Astrocyte (in vitro differentiated cells and primary cell): Measurements from ENCODE around the gene TRMT61A. TPM values are rescaled to one million over a fixed set of nuclear protein-coding genes. Genes with fewer than 3 reads are reported as not detected.

ENCODE experiments used
- DNase-seq: peaks from one replicate; pipeline ENCODE4 v3.0.0-alpha.2; 2010; ENCODE audit warnings: low read depth
- FAIRE-seq: peaks from 2 replicates; lab custom pipeline; 2011; peaks lifted over from hg19 to GRCh38; lab: Jason Lieb, UNC
- H2AFZ ChIP-seq: 2 replicates; pipeline ENCODE4 v1.6.0; 2012; ENCODE audit warnings: low read depth, low read length, inconsistent platforms
- H3K27ac ChIP-seq: 2 replicates; pipeline ENCODE4 v1.5.1; 2011; ENCODE audit warnings: low read depth, low read length, inconsistent platforms
- H3K27me3 ChIP-seq: 2 replicates; pipeline ENCODE4 v1.6.0; 2011; ENCODE audit warnings: low read length, inconsistent platforms; ENCODE audit not compliant: insufficient read depth
- H3K36me3 ChIP-seq: 2 replicates; pipeline ENCODE4 v1.5.1; 2011; ENCODE audit warnings: low read length, inconsistent platforms; ENCODE audit not compliant: insufficient read depth
- H3K4me1 ChIP-seq: 2 replicates; pipeline ENCODE4 v1.5.1; 2011; ENCODE audit warnings: low read length, inconsistent platforms; ENCODE audit not compliant: insufficient read depth
- H3K4me2 ChIP-seq: 2 replicates; pipeline ENCODE4 v1.6.0; 2012; ENCODE audit warnings: low read length, inconsistent platforms
- H3K4me3 ChIP-seq: 2 replicates; pipeline ENCODE4 v1.5.1; 2011; ENCODE audit warnings: low read depth, mild to moderate bottlenecking, low read length, inconsistent platforms; ENCODE audit not compliant: insufficient read depth
- H3K79me2 ChIP-seq: 2 replicates; pipeline ENCODE4 v1.6.0; 2012; ENCODE audit warnings: mild to moderate bottlenecking, low read length, inconsistent platforms; ENCODE audit not compliant: insufficient read depth
- H3K9ac ChIP-seq: 2 replicates; pipeline ENCODE4 v1.6.0; 2012; ENCODE audit warnings: mild to moderate bottlenecking, low read length, inconsistent platforms
- H3K9me3 ChIP-seq: 2 replicates; pipeline ENCODE4 v1.5.1; 2012; ENCODE audit warnings: low read depth, mild to moderate bottlenecking, low read length, inconsistent platforms; ENCODE audit not compliant: insufficient read depth
- H4K20me1 ChIP-seq: 2 replicates; pipeline ENCODE4 v1.6.0; 2012; ENCODE audit warnings: low read length, inconsistent platforms; ENCODE audit not compliant: insufficient read depth
- H3K27ac Mint-ChIP-seq: one replicate; pipeline ENCODE4 v1.8.0; 2021; ENCODE audit warnings: mild to moderate bottlenecking, mixed read lengths; ENCODE audit not compliant: unreplicated experiment
- H3K27me3 Mint-ChIP-seq: one replicate; pipeline ENCODE4 v1.8.0; 2021; ENCODE audit warnings: low read depth, mixed read lengths; ENCODE audit not compliant: unreplicated experiment
- H3K36me3 Mint-ChIP-seq: one replicate; pipeline ENCODE4 v1.8.0; 2021; ENCODE audit warnings: low read depth, mixed read lengths; ENCODE audit not compliant: unreplicated experiment
- H3K4me1 Mint-ChIP-seq: one replicate; pipeline ENCODE4 v1.8.0; 2021; ENCODE audit warnings: low read depth, mixed read lengths; ENCODE audit not compliant: unreplicated experiment
- H3K4me3 Mint-ChIP-seq: one replicate; pipeline ENCODE4 v1.8.0; 2021; ENCODE audit warnings: mild to moderate bottlenecking, moderate library complexity, mixed read lengths; ENCODE audit not compliant: unreplicated experiment
- H3K9me3 Mint-ChIP-seq: one replicate; pipeline ENCODE4 v1.8.0; 2021; ENCODE audit warnings: mild to moderate bottlenecking, mixed read lengths; ENCODE audit not compliant: unreplicated experiment
- EZH2 ChIP-seq: IDR thresholded peaks from 2 replicates; pipeline ENCODE4 v1.6.1; 2012; ENCODE audit warnings: mild to moderate bottlenecking, low read length, inconsistent platforms; ENCODE audit not compliant: insufficient read depth
- total RNA-seq: library from RNA; stranded (reverse); gene quantifications from 2 replicates; pipeline ENCODE4 v1.2.1, GENCODE V29; 2021
- TF ChIP-seq, protein P1 (sequence below): IDR thresholded peaks from 2 replicates; pipeline ENCODE4 v1.5.1; 2011; ENCODE audit warnings: low read depth, mild to moderate bottlenecking, inconsistent platforms, low read length, moderate library complexity; ENCODE audit not compliant: insufficient read depth

TRMT61A gene
- total RNA-seq, 1 donor from 2014 or later, result 12.4 TPM

DNA sequence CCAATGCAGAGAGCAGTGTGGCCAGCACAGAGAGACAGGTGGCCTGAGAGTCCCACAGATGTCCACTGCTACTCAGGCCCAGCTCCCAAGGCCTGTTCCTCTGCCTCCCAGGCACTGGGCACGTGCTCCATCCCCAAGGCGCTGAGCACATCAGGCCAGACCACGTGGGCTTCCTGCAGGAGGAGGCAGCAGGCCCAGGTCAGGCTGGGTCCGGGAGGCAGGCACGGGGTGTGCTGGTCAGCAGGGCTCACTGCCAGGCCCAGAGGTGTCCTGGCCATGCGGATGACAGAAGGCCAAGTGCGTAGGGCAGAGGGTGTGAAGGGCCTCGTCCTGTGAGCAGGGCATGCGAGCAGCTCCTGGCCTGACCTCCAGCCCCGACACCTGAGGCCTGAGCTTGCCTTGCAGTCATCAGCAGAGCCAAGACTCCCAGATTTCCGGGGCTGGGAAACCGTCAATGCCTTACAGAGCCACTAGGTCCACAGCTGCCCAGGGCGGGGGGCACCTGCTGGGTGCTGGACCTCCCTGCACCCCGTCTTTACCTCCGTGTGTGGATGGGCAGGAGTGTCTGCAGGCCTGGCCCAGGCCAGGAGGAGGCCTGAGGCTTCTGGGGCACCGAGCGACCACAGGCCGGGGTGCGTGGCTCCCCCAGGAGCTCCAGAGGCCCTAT lies 14.9 kb downstream of the TRMT61A start:
- Histone ChIP-seq H3K4me2 (no peak overlapping the region), H3K9me3 (no peaks in the 10 kb centered on the region), H3K9ac (no peak overlapping the region), H3K27ac (no peak overlapping the region), H4K20me1 (peaks cover 13% of the 10 kb centered on the region), H3K79me2 (no peaks in the 10 kb centered on the region), H3K27me3 (no peaks in the 10 kb centered on the region), H2AFZ (no peak overlapping the region), H3K36me3 (no peaks in the 10 kb centered on the region), H3K4me3 (no peak overlapping the region), H3K4me1 (peaks cover 28% of the 10 kb centered on the region)
- FAIRE-seq (no peak), DNase-seq (no peak)
- no peaks in the 10 kb centered on the region for H3K27me3 Mint-ChIP-seq
- no peak for TF ChIP-seq EZH2
- TF ChIP-seq, protein P1, sequence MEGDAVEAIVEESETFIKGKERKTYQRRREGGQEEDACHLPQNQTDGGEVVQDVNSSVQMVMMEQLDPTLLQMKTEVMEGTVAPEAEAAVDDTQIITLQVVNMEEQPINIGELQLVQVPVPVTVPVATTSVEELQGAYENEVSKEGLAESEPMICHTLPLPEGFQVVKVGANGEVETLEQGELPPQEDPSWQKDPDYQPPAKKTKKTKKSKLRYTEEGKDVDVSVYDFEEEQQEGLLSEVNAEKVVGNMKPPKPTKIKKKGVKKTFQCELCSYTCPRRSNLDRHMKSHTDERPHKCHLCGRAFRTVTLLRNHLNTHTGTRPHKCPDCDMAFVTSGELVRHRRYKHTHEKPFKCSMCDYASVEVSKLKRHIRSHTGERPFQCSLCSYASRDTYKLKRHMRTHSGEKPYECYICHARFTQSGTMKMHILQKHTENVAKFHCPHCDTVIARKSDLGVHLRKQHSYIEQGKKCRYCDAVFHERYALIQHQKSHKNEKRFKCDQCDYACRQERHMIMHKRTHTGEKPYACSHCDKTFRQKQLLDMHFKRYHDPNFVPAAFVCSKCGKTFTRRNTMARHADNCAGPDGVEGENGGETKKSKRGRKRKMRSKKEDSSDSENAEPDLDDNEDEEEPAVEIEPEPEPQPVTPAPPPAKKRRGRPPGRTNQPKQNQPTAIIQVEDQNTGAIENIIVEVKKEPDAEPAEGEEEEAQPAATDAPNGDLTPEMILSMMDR, result no peak
- no peak overlapping the region for H3K4me3 Mint-ChIP-seq
- H3K27ac Mint-ChIP-seq, result no peak overlapping the region
- peaks cover 7% of the 10 kb centered on the region for H3K4me1 Mint-ChIP-seq
- H3K36me3 Mint-ChIP-seq, result no peaks in the 10 kb centered on the region
- no peaks in the 10 kb centered on the region for H3K9me3 Mint-ChIP-seq

DNA sequence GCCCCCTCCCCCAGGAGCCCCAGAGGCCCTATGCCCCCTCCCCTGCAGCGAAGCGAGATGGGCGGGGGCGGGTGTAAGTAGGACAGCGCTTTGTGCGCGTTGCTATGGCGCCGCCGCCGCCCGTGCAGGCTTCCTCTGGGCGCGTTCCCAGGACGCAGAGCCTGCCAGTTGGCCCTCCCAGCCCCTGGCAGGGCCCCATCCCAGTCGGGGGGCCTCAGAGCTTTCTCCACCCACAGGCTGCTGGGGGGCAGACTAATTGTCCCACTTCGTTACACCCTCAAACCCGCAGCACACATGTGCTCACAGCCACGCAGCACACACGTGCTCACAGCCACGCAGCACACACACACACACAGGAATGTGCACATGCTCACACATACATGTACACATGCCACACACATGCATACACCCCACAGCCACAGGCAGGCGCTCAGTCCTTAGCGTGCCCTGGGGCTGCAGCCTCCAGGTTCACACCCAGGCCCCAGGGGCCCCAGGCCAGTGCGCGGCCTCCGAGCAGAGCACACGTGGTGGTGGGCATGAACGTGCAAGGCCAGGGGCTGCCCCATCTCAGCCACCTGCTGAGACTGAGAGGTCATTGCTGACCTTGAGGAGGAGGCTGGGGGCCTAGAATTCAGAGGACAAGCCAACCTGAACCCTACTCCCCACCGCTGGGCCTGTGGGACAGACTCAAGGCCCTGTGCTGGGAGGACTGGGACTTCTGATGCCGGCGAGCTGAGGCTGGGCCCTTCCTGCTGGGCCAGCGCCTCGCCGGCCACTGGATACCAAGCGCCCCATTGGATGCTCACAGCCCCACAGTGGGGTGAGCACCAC lies 15.6 kb downstream of the TRMT61A start:
- peaks cover 28% of the 10 kb centered on the region for H3K4me1 ChIP-seq
- no peak for FAIRE-seq
- H3K27me3 Mint-ChIP-seq, result no peaks in the 10 kb centered on the region

More for the DNA sequence above, 15.6 kb downstream of the TRMT61A start:
- H3K36me3 Mint-ChIP-seq, result no peaks in the 10 kb centered on the region
- Histone ChIP-seq H3K36me3 (no peaks in the 10 kb centered on the region), H3K4me2 (no peak overlapping the region), H3K27me3 (no peaks in the 10 kb centered on the region), H2AFZ (no peak overlapping the region), H4K20me1 (peaks cover 13% of the 10 kb centered on the region), H3K9me3 (no peaks in the 10 kb centered on the region), H3K79me2 (no peaks in the 10 kb centered on the region), H3K9ac (no peak overlapping the region), H3K27ac (no peak overlapping the region), H3K4me3 (no peak overlapping the region)
- peaks cover 7% of the 10 kb centered on the region for H3K4me1 Mint-ChIP-seq
- H3K4me3 Mint-ChIP-seq, result no peak overlapping the region
- no peaks in the 10 kb centered on the region for H3K9me3 Mint-ChIP-seq
- H3K27ac Mint-ChIP-seq, result no peak overlapping the region
- TF ChIP-seq EZH2, result no peak
- TF ChIP-seq, protein P1, result no peak
- no peak for DNase-seq
